GM19240 (cell line): Measurements from ENCODE around the gene KCNJ6.

Experiments used
- DNase-seq: peaks from one replicate; pipeline ENCODE4 v3.0.0; 2011; ENCODE audit warnings: low spot score; ENCODE audit not compliant: insufficient read length

KCNJ6 gene

DNA sequence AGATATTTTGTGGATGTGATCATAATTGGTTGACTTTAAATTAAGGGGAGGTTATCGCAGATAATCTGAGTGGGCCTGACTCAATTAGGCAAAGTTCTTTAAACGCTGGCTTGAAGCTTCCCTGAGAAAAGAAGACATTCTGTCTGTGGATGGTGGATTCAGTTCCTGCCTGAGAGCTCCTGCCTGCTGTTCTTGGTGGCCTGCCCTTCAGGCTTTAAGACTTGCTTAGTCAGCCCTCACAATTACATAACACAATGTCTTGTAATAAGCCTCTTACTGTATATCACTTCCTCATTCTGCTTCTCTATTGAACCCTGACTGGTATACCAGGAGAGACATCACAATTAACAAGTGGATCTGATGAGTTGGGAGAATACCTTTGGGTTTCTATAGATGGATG, 50.2 kb downstream of the KCNJ6 start:
- DNase-seq = no peak

DNA sequence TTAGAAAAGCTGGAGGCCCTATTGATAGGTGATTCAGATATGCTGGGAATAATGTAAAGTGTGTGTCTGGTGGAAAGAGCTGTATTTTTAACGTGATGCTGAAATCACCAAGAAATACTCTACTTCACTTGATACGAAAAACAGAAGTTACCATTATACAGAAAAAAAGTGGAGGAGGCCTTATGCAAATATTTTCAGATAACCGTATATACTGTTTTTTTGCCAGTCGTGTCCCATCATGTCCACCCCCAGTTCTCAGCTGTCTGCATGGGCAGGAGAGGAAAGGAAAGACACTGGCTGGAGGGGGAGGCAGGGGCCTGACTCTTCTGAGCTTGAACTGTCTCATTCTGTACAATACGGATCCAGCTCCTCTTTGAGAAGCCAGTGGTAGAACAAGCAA, 51.1 kb downstream of the KCNJ6 start:
- no peak for DNase-seq

DNA sequence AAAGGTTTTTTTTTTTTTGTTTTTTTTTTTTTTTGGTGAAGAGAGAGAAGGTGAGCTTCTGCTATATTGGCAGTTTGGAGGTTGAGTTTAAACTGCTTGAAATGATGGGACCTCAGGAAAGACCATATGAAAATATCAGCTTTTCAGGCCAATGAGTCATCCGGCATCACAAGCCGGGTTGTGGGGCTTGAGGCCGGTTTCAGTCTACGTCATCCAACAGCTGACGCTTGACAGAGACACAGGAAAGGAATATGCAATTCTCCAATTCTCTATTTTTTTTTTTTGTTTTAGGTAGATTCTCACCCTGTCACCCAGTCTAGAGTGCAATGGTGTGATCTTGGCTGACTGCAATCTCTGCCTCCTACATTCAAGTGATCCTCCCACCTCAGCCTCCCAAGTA, 52.4 kb downstream of the KCNJ6 start:
- no peak for DNase-seq

DNA sequence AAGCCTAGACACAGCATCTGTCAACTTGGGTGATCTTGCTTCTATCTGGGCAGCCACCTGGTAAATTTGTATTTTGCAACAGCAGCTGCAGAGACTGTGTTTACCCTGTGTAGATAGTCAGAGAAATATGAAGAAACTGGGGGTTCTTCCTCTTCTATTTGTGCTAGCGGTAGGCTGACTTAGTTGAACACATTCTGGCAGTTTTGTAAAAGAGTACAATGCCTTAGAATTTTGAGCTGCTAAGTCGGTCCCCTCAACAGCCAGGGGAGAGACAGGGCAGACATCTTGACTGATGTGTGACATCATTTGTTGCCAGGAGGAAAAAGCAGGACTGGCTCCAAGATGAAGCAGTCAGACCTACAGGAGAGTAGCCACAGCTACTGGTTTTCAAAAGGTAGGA, 53.7 kb downstream of the KCNJ6 start:
- DNase-seq = no peak

DNA sequence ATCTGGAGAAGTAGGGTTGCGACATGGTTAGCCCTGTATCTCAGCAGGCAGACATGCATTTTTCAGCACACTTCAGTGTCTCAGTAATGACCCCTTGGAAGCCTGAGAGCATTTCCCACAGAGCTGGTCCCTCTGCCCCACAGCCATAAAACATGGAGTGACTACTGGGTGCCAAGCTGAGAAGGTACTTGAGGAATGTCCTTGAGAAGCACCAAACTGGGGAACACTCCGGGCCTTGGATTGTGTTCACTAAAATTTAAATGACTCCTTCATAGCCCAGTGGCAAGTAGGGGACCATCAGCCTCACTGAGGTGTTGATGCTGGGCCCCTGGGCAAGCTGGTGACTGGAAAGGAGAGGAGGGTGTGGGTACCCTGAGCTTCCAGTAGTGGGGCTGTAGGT, 54.7 kb downstream of the KCNJ6 start:
- DNase-seq = no peak

DNA sequence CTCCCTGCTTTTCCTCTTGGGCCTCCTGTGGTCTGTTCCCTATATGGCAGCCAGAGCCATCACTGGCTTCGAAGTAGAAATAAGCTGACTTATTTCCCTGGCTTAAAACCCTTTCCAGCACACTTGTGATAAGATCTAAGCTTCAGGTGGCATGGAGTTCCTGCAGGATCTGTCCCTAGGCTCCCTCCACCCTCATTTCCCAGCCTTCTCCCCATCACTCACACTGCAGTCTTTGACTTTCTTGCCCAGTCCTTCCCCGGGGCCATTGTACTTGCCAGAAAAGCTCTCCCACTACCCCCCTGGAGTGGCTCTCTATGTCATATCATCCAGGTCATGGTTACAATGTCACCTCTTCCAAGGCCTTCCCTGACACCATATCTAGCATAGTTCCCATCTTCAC, 55.8 kb downstream of the KCNJ6 start:
- no peak for DNase-seq

DNA sequence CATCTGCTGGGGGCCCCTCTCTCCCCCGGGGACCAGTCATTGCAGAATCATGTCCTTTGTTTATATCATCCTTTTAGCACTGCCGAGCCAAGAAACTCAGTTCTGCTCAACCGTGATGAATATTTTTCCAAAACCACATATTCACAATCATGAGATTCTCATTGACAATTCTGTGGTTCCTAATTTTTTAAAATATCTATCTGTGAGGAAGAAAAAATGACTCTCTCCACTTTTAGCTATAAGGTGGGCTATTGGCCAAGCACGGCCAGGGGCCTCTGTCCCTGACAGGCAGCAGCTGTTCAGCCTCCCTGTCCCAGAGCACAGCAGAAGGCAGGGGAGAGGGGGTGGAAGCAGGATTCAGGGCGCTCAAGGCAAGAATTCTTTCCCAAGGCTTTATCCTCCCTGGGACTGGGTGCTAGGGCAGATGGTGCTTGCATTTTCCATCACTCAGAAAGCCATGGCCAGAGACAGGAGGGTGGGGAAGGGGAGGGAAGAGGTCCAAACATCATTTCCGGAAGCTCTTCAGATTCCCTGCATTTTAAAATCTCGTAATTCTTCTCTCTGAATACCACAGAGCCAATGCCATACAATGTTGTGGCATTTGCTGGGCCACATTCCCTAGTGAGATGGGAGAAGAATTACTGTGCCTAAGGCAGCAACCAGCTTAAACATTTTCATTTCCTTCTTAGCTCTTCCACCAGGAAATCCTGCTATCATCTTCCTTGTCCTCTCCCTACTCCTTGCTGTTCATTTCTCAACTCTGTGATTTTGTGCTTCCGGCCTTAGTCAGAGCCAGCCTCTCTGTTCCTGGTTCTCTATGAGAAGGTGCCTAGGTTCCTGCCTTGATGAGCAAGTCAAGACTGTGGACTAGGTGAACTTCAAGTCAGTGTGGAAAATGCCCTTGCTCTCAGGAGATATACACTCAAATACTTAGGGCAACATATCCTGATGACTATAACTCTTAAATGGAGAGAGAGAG, 60.3 kb downstream of the KCNJ6 start:
- no peak for DNase-seq

DNA sequence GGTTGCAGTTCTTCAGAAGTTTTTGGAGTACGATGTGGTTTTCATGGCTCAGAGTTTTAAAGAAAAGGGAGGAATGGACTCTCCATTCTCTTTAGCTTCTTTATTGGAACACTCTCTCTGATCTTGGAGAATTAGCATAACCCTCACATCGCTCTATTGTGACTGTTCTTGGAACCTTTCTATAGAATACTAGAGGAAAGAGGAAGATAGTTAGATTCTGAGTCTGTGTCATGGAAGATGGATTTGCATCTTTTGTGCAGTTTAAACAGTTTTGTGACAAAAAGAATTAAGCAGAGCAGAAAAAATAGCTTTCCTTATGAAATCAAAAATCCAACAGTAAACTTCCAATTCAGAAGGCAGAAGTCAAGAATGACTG, 61.0 kb downstream of the KCNJ6 start:
- DNase-seq = no peak

DNA sequence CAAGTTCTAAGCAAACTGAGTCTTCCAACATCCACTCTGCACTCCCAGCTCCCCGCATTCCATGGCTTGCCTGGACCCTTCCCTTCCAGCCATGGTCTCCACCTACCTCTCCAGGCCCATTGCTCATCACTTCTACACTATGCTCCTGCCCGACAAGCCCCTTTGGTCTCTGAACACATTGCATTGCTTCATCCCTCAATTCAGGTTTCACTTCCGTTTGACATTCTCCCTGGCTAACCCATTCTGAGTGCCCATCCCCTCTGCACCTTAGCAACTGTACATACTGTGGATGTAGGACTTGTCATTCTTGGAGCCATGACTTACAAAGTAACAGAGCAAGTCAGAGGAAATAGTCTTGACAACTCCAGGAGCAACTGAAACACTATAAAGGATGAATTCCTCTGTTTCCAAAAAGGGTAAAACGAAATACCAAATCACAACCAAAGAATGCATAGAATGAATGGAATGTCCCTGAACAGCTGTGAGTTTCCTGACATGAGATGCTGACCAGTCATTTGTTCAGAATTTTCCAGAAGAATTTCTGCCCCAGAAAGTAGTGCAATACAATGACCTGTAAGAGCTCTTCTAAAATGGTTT, 66.7 kb downstream of the KCNJ6 start:
- no peak for DNase-seq

DNA sequence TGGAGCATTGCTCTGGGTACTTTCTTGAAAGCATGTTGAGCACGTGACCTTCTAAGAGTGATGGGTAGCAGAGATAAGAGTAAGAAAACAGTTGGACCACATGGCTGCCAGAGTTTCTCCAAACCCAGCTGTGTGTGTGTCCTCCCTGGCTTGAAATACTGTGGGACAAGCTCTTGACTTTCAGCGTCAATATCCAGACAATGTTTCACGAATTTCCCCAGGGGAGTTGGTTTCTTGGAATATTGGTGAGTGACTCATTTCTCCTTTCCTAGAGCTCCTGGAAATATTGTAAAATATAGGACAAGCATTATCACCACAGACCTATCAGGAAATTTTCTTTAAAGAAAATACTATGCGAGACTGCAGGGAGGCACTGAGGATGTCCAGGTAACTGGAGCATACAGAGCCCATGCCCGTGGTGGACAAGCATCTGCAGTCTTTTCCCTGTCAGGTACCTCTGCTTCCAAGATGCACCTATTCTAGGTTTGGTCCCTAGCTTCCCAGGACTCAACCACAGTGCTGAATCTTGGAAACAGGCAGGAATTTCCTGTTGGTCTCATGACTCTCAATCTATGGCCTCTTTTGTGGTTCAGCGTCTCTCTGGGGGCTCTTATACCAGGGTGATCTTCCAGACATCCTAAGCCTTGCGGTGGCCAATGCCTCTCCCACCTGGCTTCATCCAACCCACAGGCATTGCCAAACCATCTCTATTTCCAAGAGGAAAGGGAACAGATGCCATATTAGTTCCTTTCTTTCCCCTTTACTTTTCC, 67.4 kb downstream of the KCNJ6 start:
- no peak for DNase-seq

DNA sequence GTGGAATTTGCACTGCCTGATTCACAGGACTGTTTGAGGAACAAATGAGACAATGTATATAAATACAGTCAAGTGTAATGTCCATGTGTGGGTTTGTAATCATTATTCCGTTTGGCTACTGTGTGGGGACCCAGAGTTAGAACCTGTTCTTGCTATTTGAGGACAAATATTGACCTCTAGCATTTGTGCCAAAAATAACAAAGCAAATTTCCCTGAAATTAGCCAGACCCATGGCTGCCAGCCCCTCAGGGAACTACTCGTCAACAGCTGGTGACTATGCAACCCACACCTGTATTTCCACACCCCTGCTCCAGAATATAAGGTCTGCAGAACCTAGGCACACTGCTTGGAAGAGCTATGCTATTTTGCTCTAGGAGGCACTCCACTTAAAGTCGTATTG, 70.7 kb downstream of the KCNJ6 start:
- DNase-seq = no peak

DNA sequence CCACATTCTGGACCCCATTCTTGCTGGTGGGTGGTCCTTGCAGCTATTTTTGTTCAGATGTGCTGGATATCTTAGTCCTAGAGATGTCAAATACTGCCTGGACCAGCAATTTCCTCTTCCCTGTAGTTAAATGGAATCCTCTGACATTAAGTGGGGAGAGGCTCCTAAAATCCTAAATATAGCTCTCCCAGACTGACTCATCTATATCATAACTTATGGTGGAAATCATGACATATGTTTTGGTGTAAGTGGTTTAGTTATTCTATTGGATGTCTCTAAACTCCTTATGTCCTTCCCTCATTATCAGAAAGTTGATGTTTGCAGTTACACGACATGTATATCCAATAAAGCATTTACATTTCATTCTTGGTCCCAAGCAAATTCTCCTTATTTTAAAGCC, 73.1 kb downstream of the KCNJ6 start:
- DNase-seq = no peak

DNA sequence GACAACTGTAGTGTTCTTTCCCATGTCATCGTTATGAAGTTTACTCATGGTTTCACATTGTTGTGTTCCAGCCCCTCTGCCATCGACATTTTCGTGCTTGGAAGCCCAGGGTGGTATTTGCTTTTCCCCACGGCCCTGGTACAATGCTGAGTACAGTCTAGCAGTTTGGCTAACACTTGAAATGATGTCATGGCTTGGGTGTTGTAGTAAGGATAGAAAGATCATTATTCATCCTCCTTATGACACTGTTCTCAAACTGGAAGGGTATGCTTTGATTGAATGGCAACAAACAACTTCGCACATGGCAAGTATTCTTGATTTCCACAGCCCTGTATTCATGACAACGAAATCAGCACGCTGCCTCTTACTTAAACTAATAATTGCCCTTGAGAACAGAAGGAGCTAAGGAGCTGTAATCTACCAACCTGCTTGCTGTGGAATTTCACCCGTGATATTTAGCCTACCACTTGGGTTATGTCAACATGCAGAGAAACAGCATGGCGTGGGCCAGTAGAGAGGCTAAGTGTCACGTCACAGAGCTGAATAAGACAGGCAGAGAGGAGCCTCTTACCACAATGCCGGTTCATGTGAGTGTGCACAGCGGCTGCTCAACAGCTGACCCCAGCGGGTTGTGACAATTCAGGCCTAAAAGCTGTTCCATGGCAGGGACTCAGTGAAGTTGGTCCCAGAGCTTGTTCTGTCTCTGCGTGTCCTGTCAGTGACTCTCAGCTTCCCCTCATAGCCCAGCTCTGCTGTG, 73.9 kb downstream of the KCNJ6 start:
- no peak for DNase-seq

DNA sequence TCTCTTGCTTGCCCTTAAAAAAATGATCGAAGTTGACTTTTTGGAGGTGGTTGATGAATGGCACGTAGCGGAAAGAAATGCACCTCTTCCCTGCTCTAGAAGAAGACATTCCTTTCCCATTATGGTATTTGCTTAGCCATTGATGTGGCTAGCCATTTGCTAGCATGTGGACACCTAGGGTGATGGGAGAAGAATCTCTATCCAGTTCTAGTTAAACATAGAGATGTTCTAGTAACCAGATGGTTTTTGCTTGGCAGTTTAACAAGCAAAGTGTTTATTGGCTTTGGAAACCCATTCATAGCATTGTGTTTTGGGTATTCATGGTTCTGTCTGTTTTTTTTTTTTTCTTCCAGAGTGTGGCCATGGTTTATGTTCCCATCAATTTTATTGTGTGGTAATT, 78.9 kb downstream of the KCNJ6 start:
- no peak for DNase-seq

DNA sequence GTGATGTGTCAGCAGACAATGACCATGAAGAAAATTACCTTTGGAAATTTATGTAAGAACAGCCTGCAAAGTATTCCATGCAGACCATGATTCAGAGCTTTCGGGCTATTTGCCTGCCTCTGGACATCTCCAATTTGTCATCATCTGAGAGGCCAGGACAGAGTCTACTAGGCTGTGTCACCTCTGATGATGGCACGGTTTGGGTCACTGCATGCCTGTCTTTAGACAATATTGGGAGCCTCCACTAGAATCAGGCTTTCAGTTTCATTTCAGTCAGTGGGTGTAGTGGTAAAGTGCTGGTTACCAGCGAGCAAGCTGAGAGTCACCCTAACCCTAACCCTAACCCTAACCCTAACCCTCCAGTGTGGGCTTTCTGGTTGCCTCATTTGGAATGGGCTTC, 80.8 kb downstream of the KCNJ6 start:
- DNase-seq = no peak

DNA sequence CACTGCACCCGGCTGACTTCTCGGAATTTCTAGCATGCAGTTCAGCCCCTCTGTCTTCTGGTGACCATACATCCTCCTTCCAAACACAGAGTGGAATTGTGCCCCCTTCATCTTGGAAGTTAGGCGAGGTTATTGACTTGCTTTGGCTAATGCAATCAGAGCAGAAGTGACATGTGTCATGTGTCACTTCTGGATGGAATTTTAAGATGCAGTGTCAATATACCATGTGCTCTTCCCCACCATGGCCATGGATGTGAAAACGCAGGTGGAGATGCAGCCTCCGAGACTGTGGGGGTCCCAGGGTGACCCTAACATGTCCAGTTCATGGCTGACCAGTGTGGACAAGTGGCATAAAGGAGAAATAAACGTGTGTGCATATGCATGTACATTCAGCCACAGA, 83.0 kb downstream of the KCNJ6 start:
- no peak for DNase-seq

DNA sequence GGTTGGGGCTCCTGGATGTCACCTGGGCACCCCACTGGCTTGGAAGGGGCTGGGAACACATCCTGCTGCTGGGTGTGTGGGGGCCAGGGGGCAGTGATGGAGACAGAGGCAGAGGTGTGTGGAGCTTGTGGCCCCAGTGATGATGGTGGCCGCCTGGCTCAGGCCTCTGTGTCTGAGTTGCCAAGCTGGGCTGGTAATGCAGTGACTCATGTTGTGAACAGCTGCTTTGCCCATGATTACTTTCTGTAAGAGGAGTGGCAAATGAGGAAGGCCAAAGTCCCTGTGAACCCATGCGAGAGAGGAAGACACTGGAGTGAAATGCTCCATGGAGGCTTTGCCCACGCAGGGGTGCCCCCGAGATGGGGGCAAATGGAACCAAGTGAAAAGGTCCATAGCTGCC, 86.8 kb downstream of the KCNJ6 start:
- no peak for DNase-seq

DNA sequence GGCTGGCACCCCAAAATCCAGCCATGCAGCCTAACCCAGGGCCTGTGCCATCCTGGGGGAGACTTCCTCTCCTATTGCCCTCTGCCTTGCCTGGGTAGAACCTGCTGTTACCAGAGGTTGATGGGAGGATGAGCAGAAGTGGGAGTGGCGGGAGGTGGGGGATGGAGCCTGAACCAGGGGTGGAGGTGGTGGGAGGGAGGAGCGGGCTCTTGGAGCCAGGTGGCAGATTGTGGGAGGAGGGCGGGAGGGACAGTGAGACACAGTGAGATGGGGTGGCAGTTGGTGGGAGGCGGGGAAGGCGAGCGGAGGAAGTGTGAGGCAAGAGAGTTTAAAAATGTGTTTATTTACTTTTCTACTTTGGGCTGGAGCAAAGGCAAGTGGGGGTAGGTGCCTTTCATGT, 87.3 kb downstream of the KCNJ6 start:
- DNase-seq = no peak

DNA sequence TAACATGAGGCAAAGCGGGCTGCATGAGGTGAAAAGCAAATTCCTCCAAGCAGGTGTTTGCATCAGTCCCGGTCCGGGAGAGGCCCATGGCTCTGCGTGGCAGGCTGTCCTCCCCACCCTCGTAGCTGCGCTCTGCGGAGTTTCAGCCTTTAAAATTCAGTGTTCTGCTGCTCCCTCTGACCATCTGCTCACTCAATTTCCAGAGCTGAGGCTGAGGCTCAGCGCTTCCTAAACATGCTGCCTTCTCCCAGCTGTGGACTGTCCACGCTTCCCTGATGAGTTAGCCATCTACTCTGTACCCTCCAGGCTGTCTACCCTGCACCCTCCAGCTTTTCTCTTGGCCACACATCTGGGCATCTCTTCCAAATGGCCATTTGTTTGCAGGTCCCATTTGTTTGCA, 87.7 kb downstream of the KCNJ6 start:
- DNase-seq = no peak

DNA sequence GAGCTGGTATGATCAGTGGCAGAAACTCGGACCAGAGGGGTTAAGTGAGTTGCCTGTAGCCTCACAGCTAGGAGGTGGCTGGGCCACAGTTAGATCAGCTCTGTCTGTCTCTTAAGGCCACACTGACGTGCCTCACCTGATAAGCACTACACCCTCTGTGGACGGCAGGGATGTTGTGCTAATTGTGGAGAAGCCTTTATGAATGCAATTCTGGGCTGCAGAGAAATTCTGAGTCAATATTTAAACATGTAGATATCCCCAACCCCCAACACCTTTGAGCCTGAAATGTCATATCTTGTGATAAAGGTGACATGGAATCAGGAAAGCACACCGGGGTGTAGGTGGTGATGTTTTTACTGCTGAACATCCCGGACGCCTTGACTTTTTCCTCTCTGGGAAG, 88.3 kb downstream of the KCNJ6 start:
- DNase-seq = no peak

DNA sequence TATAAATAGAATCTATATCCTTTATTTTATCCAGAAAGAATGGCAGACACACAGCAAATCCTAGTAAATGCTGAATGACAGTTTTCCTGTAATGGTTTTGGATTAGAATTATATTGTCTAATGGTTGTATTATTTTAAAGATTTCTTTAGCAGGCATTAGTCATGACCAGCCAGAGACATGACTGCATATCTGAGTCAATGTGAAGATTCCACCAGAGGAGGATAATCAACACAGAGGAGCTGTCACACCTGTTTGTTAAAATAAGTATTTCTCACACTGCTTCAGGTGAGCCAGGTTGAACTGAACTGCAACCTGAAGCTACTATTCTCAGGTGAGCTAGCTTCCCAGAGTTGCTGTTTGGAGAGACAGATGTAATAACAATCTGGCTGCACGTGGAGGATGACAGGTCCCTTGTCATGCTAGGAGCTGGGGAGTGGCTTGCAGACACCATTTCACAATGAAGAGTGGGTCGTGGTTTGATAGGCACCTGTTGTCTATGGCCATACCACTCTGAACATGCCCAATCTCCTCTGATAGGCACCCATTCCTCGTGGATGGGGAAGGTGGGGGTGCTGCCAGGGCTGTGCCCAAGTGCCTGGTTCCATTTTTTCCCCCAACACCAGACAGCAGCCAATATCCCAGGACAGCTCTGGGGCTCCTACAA, 94.3 kb downstream of the KCNJ6 start:
- DNase-seq = no peak
